Spleen (tissue), 11 donors: ENCODE measurements around the gene HIC1. TPM values are rescaled to one million over a fixed set of nuclear protein-coding genes. Genes with fewer than 3 reads are reported as not detected.

Source experiments
- DNase-seq: peaks from one replicate; pipeline ENCODE4 v3.0.0-alpha.2; 2020
- H3K27ac ChIP-seq, 8 donors: fragments of 200-600 bp; sonication (generic) in 7 of 8; 1 replicate in 4 of 8; 2 replicates in 4 of 8; pipeline versions ENCODE4 v1.5.0 to v1.8.0; 2016 to 2021; ENCODE audit warnings: inconsistent platforms in 4 of 8, mild to moderate bottlenecking in 4 of 8, moderate library complexity in 1 of 8
- H3K27me3 ChIP-seq, 7 donors: fragments of 200-600 bp; sonication (generic) in 6 of 7; replicated peaks in 1 of 7; 1 replicate in 4 of 7; 2 replicates in 3 of 7; pipeline versions ENCODE4 v1.5.0 to v1.8.0; 2016 to 2021; ENCODE audit warnings: inconsistent platforms in 3 of 7, mild to moderate bottlenecking in 1 of 7
- H3K36me3 ChIP-seq, 6 donors: fragments of 200-600 bp; sonication (generic) in 5 of 6; 1 replicate in 4 of 6; 2 replicates in 2 of 6; pipeline versions ENCODE4 v1.5.0 to v1.8.0; 2016 to 2021; ENCODE audit warnings: inconsistent platforms in 2 of 6
- H3K4me1 ChIP-seq, 6 donors: fragments of 200-600 bp; sonication (generic) in 5 of 6; 1 replicate in 3 of 6; 2 replicates in 3 of 6; pipeline versions ENCODE4 v1.5.0 to v1.8.0; 2016 to 2021; ENCODE audit warnings: inconsistent platforms in 3 of 6
- H3K4me3 ChIP-seq, 8 donors: fragments of 200-600 bp; sonication (generic) in 7 of 8; 1 replicate in 4 of 8; 2 replicates in 4 of 8; pipeline versions ENCODE4 v1.5.0 to v1.8.0; 2016 to 2021; ENCODE audit warnings: inconsistent platforms in 4 of 8, mild to moderate bottlenecking in 4 of 8, moderate library complexity in 2 of 8
- H3K9me3 ChIP-seq, 8 donors: fragments of 200-600 bp; sonication (generic) in 7 of 8; 1 replicate in 4 of 8; 2 replicates in 4 of 8; pipeline versions ENCODE4 v1.5.0 to v1.8.0; 2016 to 2021; ENCODE audit warnings: inconsistent platforms in 4 of 8
- POLR2A ChIP-seq, 3 donors: fragments of 450-650 bp; IDR thresholded peaks; one replicate each; pipeline ENCODE4 v1.5.1; 2017; ENCODE audit warnings: antibody characterized with exemption in 3 of 3, mild to moderate bottlenecking in 1 of 3
- POLR2AphosphoS5 ChIP-seq, 3 donors: sonication (generic); formaldehyde crosslinking; IDR thresholded peaks; one replicate each; pipeline ENCODE4 v1.5.1; 2017; ENCODE audit warnings: antibody characterized with exemption in 3 of 3
- whole genome bisulfite sequencing, 5 donors: extraction: QIAGEN DNeasy Blood & Tissue Kit in 3 of 5; methylation state at CpG; one replicate each; pipeline versions ENCODE4 v1.1.5 to v1.1.7; 2013 to 2018; 5-methylcytosine and 5-hydroxymethylcytosine counted together
- intact Hi-C: fragments of 100-400 bp; cut with DNase I; formaldehyde crosslinking; loops from one replicate; pipeline ENCODE4 v1.15.0; 2023; ENCODE audit warnings: low total_unique reads
- polyA plus RNA-seq, 3 donors: library from polyadenylated mRNA; stranded (reverse); fragments of 200-250 nt; gene quantifications; one replicate each; pipeline ENCODE4 v1.2.1, GENCODE V29; 2013
- total RNA-seq, 7 donors: library from RNA; depleted of rRNA in 3 of 7; stranded (reverse); fragments of >200 nt in 3 of 7; fragmentation: NEBNext Ultra II Directional in 4 of 7; extraction: Animal tissue kit (Norgen Biotek cat#: 25700) in 4 of 7; gene quantifications; one replicate each; pipeline versions ENCODE4 v1.1.0 to v1.2.1, GENCODE V29; 2016 to 2021
- TF ChIP-seq, protein P1 (sequence below), 11 experiments: fragments of 200-600 bp in 7 of 11; fragments of 450-650 bp in 4 of 11; sonication (generic) in 4 of 11; IDR thresholded peaks in 8 of 11; conservative IDR thresholded peaks in 3 of 11; 1 replicate in 7 of 11; 2 replicates in 4 of 11; pipeline versions ENCODE4 v1.4.0 to v1.8.0; 2016 to 2021; ENCODE audit warnings: antibody characterized with exemption in 11 of 11, inconsistent platforms in 4 of 11, mild to moderate bottlenecking in 1 of 11
- donor health status: healthy with polysubstance abuse.
- donor health status: DM: no; HTN: no; CAD: no; lungs with moderate emphysema.
- donor health status: DM: no; HTN: no; CAD: no.
- donor health status: Bipolar disorder and iron deficiency.
- donor health status: healthy.
- donor health status: DM: no; HTN: no; CAD: no.
- donor health status: DM: yes; HTN: yes; CAD: no.

The HIC1 gene
- total and polyA plus RNA-seq, 10 donors: 1.3 to 59.6 (median 17.9) TPM

DNA sequence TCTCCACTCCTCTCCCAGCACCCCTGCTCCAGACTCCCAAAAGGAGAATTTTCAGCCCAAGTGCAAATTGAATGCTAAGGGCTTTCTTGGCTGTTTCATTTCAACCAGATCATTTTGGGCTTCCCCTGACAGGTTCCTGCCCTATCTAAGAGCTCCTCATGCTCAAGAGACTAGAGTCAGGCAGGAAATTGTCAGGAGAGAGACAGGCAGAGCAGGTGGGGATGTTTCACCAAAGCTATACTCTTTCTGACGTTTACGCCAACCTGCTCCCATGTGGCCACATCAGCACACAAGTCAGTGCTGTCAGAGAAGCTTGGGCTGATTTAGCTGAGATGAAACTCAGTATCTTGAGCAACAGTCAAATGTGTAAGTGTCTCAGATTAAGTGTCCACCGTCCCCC is 31.4 kb downstream of the HIC1 start:
- H3K4me1 ChIP-seq: peaks cover 73 to 100% (median 89%) of the 10 kb centered on the region in 6 donors
- intact Hi-C loops: no loop called here
- TF ChIP-seq POLR2AphosphoS5 (IDR thresholded peaks at IDR 0.05): no peak
- TF ChIP-seq, protein P1, sequence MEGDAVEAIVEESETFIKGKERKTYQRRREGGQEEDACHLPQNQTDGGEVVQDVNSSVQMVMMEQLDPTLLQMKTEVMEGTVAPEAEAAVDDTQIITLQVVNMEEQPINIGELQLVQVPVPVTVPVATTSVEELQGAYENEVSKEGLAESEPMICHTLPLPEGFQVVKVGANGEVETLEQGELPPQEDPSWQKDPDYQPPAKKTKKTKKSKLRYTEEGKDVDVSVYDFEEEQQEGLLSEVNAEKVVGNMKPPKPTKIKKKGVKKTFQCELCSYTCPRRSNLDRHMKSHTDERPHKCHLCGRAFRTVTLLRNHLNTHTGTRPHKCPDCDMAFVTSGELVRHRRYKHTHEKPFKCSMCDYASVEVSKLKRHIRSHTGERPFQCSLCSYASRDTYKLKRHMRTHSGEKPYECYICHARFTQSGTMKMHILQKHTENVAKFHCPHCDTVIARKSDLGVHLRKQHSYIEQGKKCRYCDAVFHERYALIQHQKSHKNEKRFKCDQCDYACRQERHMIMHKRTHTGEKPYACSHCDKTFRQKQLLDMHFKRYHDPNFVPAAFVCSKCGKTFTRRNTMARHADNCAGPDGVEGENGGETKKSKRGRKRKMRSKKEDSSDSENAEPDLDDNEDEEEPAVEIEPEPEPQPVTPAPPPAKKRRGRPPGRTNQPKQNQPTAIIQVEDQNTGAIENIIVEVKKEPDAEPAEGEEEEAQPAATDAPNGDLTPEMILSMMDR (IDR thresholded peaks at IDR 0.05 in 8 of 11, conservative IDR thresholded peaks at IDR 0.05 in 3 of 11): no peak
- TF ChIP-seq POLR2A (IDR thresholded peaks at IDR 0.05): no peak
- H3K9me3 ChIP-seq: no peaks in the 10 kb centered on the region
- no peaks in the 10 kb centered on the region for H3K27me3 ChIP-seq
- DNase-seq: peak; percentile 20
- no peak overlapping the region for H3K4me3 ChIP-seq
- H3K27ac ChIP-seq: peak overlapping the region in 7 of 8 donors; percentile 42 to 90 (median 82)
- H3K36me3 ChIP-seq: peaks cover 0 to 27% (median 6%) of the 10 kb centered on the region in 6 donors
- 41 to 67% (median 55%) methylated on average over 3 of the region's 3 CpGs for WGBS, 5 donors

DNA sequence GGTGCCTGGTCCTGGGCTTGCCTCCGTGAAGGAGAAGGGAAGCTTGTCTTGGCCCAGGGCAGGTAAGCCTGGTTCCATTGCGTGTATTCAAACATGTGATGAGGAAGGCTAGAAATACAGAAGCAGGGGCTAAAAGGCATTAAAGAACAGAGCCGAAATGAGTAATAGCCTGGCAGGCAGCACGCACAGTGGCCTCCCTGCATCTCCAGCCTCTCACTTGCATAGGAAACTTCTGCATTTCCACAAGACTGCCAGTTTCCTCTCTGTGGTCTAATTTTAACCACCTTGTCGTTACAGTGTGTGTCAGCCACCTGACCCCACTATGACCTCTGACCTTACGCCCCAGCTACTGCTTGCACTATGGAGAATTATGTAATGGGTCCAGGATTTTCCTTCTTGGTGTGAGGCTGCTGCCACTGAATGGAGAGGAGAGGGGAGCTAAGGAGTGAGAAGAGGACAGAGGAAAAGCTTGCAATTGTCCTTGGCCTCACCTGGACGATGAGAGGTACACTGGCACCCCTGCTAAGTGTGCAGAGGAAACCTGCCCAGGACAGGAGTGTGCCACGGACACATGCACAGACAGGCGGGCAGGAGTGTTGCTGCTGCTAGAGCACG is 32.8 kb downstream of the HIC1 start:
- DNase-seq: peak; percentile 87
- no peaks in the 10 kb centered on the region for H3K9me3 ChIP-seq
- no peaks in the 10 kb centered on the region for H3K27me3 ChIP-seq
- 14 to 34% (median 20%) methylated on average over 10 of the region's 10 CpGs for WGBS, 5 donors
- TF ChIP-seq POLR2AphosphoS5 (IDR thresholded peaks at IDR 0.05): peak in 2 of 3 donors; percentile 9 to 87
- no peak for TF ChIP-seq POLR2A (IDR thresholded peaks at IDR 0.05)
- intact Hi-C loops: no loop called here
- H3K4me3 ChIP-seq: no peak overlapping the region
- H3K36me3 ChIP-seq: peaks cover 0 to 13% (median 0%) of the 10 kb centered on the region in 6 donors
- H3K4me1 ChIP-seq: peaks cover 75 to 100% (median 89%) of the 10 kb centered on the region in 6 donors
- H3K27ac ChIP-seq: peak overlapping the region; percentile 37 to 90 (median 84)

DNA sequence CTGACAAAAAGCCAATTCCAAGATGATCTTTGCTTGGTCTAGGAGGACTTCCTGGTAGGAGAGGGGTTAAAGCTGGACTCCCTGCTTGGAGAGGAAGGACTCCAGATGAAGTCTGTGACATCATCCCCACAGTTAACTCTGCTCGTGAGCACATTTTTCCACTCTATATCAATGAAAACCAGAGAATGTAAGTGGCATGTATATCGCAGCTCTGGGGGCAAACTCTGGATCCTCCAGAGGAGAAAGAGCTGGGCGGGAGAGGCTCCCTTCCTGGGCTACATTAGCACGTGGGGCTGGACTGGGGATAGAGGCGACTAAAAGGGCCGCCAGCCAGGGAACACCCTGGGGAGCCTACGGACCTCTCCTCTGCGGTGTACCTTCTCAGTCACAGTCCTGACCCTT is 34.1 kb downstream of the HIC1 start:
- peak overlapping the region in 7 of 8 donors; percentile 21 to 67 (median 34) for H3K4me3 ChIP-seq
- H3K27ac ChIP-seq: peak overlapping the region; percentile 79 to 90 (median 84)

DNA sequence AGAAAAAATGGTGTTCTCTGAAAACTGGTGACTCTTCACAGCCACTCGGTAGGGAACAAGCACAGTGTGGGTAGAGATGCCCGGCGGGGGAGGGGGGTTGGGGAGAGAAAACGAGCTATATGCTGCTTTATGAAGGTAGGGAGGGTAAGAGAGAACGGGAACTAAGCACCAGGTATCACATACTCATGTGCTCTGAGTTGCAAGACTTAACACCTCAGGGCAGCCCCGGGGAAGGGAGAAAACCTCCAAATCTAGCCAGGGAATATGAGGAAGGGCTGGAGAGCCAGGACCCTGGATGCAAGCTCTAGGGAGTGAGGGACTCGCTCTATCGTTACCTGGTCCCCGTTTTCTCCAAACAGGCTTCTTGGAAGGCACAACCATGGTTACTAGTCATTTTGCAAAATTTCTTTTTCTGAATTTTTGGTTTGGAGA is 35.3 kb downstream of the HIC1 start:
- intact Hi-C loops: no loop called here
- Histone ChIP-seq H3K4me1 (peaks cover 51 to 96% (median 68%) of the 10 kb centered on the region in 6 donors), H3K9me3 (no peaks in the 10 kb centered on the region), H3K27ac (peak overlapping the region; percentile 79 to 90 (median 84)), H3K27me3 (no peaks in the 10 kb centered on the region), H3K4me3 (peak overlapping the region in 6 of 8 donors; percentile 28 to 67 (median 38)), H3K36me3 (peaks cover 0 to 25% (median 0%) of the 10 kb centered on the region in 6 donors)
- peak; percentile 73 for DNase-seq
- TF ChIP-seq, protein P1 (IDR thresholded peaks at IDR 0.05 in 8 of 11, conservative IDR thresholded peaks at IDR 0.05 in 3 of 11): no peak
- no peak for TF ChIP-seq POLR2AphosphoS5 (IDR thresholded peaks at IDR 0.05)
- no peak for TF ChIP-seq POLR2A (IDR thresholded peaks at IDR 0.05)
- WGBS, 5 donors: 42 to 57% (median 46%) methylated on average over 9 of the region's 9 CpGs

More for the DNA sequence above, 34.1 kb downstream of the HIC1 start:
- intact Hi-C loops: no loop called here
- TF ChIP-seq POLR2AphosphoS5 (IDR thresholded peaks at IDR 0.05): peak in 1 of 3 donors; percentile 21
- no peak for TF ChIP-seq POLR2A (IDR thresholded peaks at IDR 0.05)
- peak; percentile 74 for DNase-seq
- Histone ChIP-seq H3K4me1 (peaks cover 63 to 99% (median 77%) of the 10 kb centered on the region in 6 donors), H3K27me3 (no peaks in the 10 kb centered on the region), H3K9me3 (no peaks in the 10 kb centered on the region), H3K36me3 (peaks cover 0 to 20% (median 0%) of the 10 kb centered on the region in 6 donors)
- WGBS, 5 donors: 23 to 33% (median 29%) methylated on average over 8 of the region's 8 CpGs
